Right cardiac atrium (tissue), 5 donors: ENCODE measurements around the gene KIF25. TPM values are rescaled to one million over a fixed set of nuclear protein-coding genes. Genes with fewer than 3 reads are reported as not detected.

Experiments
- ATAC-seq, 2 donors: fragments of 200-7000 bp; cut with Tn5 transposase; one replicate each; pipeline versions ENCODE4 v1.8.0 to v1.9.1; 2020; ENCODE audit warnings: moderate library complexity in 2 of 2, mild to moderate bottlenecking in 1 of 2
- DNase-seq, 3 donors: peaks; one replicate each; pipeline ENCODE4 v3.0.0-alpha.2; 2020
- H3K27ac ChIP-seq: one replicate; pipeline ENCODE4 v1.5.1; 2013; ENCODE audit warnings: mild to moderate bottlenecking, low read length, control low read depth, moderate library complexity
- H3K27me3 ChIP-seq: one replicate; pipeline ENCODE4 v1.6.1; 2013; ENCODE audit not compliant: control insufficient read depth, insufficient read depth
- H3K4me1 ChIP-seq: one replicate; pipeline ENCODE4 v1.6.1; 2013; ENCODE audit warnings: low read length; ENCODE audit not compliant: control insufficient read depth, insufficient read depth
- H3K4me3 ChIP-seq: one replicate; pipeline ENCODE4 v1.5.1; 2013; ENCODE audit warnings: low read length, control low read depth
- H3K9me3 ChIP-seq: one replicate; pipeline ENCODE4 v1.6.1; 2013; ENCODE audit warnings: low read length; ENCODE audit not compliant: control insufficient read depth
- WGBS: extraction: QIAGEN DNeasy Blood & Tissue Kit; methylation state at CpG from one replicate; pipeline ENCODE4 v1.1.7; 2013; 5-methylcytosine and 5-hydroxymethylcytosine counted together
- intact Hi-C, 4 donors: fragments of 100-400 bp; cut with DNase I; formaldehyde crosslinking; loops; one replicate each; pipeline versions ENCODE4 v1.11.0 to v1.14.0; 2022 to 2023
- long read RNA-seq, 4 donors: library from polyadenylated mRNA; unstranded; transcript quantifications; one replicate each; pipeline ENCODE4 v2.0.0, GENCODE V29; 2020 to 2021
- polyA plus RNA-seq: library from polyadenylated mRNA; stranded (reverse); fragments of 200-250 nt; gene quantifications from one replicate; pipeline ENCODE4 v1.2.3, GENCODE V29; 2013
- total RNA-seq, 4 donors: library from RNA; stranded (reverse); fragmentation: NEBNext Ultra II Directional; extraction: Animal tissue kit (Norgen Biotek cat#: 25700); gene quantifications; one replicate each; pipeline ENCODE4 v1.2.1, GENCODE V29; 2021
- donor health status: healthy with polysubstance abuse.
- donor health status: DM: no; HTN: yes; CAD: no.
- donor health status: DM: no; HTN: no; CAD: no.
- donor health status: DM: no; HTN: yes; CAD: no; lungs with severe emphysema.
- donor health status: DM: yes; HTN: yes; CAD: no.

The KIF25 gene, protein sequence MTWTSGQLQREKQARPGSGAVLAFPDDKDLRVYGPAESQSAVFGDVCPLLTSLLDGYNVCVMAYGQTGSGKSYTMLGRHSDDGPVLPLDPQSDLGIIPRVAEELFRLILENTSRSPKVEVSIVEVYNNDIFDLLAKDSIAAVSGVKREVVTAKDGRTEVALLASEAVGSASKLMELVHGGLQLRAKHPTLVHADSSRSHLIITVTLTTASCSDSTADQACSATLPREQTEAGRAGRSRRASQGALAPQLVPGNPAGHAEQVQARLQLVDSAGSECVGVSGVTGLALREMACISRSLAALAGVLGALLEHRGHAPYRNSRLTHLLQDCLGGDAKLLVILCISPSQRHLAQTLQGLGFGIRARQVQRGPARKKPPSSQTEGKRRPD
- total RNA-seq = under 1 TPM in 1 of 4 donors, not detected in 3; 0.29 TPM
- 0.25 TPM for polyA plus RNA-seq
- long read RNA-seq, donor 1 = 0 reads
- long read RNA-seq, donor 2 = 0 reads
- long read RNA-seq, donor 3 = 0 reads
- long read RNA-seq, donor 4 = 0 reads

DNA sequence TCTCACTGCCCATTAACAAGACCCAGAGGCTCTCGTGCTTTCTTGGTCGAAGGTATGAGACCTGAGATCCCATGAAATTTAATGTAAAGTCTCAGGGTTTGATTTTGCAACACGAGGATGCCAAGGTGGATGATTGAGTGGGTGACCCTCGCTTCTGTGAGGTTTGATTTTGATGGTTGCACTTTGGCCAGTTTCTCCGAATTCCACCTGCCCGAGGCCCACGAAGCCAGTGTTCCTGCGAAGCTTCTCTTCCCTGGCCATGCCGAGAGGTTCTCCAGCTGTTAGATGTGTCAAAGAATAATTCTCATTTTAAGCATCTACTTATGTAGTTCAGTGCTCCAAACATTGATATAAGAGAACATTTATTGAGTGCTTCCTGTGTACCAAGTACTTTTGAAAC is at the start of gene KIF25:
Gene KIF25 (plus strand): TSS at position 30 of the 400 bp plus-strand sequence. CDS start 31,915 bp downstream, outside the sequence.
- intact Hi-C loops = no loop called here
- no peak for ATAC-seq
- 84% methylated on average over 9 of the region's 9 CpGs for WGBS

DNA sequence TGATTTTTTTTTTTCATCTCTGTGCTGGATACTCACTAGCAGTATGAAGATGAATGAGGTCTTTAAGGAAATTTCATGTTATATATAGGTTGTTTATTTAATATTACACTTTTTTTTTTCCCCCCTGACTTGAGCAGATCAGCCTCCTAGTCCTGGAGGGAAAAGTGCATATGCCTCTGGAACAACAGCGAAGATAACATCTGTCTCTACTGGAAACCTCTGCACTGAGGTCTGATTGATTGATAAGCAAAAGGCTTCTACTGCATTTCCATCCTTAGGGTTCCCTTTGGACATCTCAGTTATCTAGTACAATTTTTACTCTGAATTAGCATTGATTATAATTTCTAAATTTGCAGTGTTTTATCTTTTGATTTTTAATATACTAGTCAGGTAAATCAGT is 49.8 kb upstream of the KIF25 start:
- H3K9me3 ChIP-seq = no peaks in the 10 kb centered on the region
- no peaks in the 10 kb centered on the region for H3K27me3 ChIP-seq
- ATAC-seq (no peak), DNase-seq (no peak)
- 91% methylated on average over 1 of the region's 1 CpG for WGBS
- intact Hi-C loops = no loop called here
- no peak overlapping the region for H3K27ac ChIP-seq
- no peak overlapping the region for H3K4me3 ChIP-seq
- H3K4me1 ChIP-seq = no peaks in the 10 kb centered on the region

More for the DNA sequence above, at the start of gene KIF25:
- Histone ChIP-seq H3K4me3 (no peak within 1 kb of the TSS), H3K4me1 (no peaks in the 10 kb centered on the region), H3K27ac (no peak within 1 kb of the TSS), H3K9me3 (no peaks in the 10 kb centered on the region), H3K27me3 (no peaks in the 10 kb centered on the region)
- DNase-seq = no peak

DNA sequence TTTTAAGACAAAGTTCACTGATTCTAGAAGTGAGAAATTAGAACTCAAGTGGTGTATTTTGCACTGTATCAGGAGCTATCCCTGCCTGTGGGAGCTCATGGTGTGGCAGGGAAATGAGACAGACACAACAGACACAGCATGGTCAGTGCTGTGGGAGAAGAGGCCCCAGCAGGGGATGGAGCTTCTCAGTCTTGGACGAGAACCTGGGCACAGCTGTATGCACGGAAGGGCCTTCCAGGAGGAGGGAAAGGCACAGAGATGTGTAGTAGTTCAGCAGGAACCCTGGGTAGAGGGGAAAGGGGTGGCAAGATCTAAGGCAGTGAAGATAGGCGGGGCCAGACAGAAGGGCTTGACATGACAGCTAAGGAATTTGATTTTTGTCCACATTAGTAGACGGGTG is 48.8 kb upstream of the KIF25 start:
- H3K27me3 ChIP-seq = no peaks in the 10 kb centered on the region
- H3K4me3 ChIP-seq = no peak overlapping the region
- ATAC-seq (no peak), DNase-seq (no peak)
- no peak overlapping the region for H3K27ac ChIP-seq
- intact Hi-C loops = no loop called here
- H3K9me3 ChIP-seq = no peaks in the 10 kb centered on the region
- whole genome bisulfite sequencing = 84% methylated on average over 4 of the region's 4 CpGs
- H3K4me1 ChIP-seq = no peaks in the 10 kb centered on the region

DNA sequence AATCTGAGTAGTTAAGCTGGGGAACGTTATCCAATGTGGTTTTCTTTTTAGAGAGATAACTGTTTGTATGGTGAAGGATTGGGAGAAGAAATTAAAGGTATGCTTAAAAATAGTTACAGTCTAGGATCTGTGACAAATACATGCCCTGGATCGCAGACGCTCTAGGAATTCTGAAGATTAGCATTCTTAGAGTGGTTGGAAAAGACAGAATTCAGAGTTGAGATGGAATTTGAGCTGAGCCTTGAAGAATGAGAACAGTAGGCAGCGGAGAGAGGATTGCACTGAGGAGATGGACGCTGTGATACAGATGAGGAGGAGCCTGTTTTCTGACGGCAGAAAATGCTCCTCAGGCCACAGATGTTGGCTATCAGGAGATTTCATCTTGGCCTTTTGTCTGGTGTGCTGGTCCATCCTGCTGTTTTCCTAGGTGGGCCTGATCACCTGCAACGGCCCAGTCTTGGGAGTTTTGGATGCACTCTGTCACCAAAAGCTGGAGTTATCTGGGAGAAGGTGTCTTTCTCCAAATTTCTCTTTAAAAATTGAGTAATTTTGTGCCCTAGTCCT is 48.3 kb upstream of the KIF25 start:
- intact Hi-C loops = no loop called here
- Histone ChIP-seq H3K27me3 (no peaks in the 10 kb centered on the region), H3K4me1 (no peaks in the 10 kb centered on the region), H3K27ac (no peak overlapping the region), H3K9me3 (no peaks in the 10 kb centered on the region), H3K4me3 (no peak overlapping the region)
- DNase-seq (no peak), ATAC-seq (no peak)
- WGBS = 76% methylated on average over 7 of the region's 7 CpGs

DNA sequence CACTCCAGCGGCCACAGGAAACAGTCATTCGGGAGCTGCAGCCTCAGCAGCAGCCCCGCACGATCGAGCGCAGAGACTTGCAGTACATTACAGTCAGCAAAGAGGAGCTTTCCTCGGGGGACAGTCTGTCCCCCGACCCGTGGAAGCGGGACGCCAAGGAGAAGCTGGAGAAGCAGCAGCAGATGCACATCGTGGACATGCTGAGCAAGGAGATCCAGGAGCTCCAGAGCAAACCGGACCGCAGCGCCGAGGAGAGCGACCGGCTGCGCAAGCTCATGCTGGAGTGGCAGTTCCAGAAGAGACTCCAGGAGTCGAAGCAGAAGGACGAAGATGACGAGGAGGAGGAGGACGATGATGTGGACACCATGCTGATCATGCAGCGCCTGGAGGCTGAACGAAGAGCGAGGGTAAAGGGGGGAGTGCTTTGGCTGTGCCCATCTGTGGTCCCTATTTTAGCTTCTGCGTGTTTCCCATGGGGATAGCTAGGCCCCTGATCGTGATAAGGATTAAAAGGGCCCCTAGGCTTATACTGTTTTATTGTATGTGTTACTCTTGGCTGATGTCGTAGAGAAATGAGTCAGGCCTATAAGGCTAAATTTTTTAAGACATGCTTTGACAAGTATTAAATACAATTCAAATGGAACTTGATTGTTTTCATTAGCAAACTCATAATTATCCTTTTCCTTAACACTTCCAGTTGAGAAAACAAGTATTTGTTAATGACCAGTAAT is 45.5 kb upstream of the KIF25 start:
- Histone ChIP-seq H3K4me3 (no peak overlapping the region), H3K9me3 (no peaks in the 10 kb centered on the region), H3K27me3 (no peaks in the 10 kb centered on the region), H3K4me1 (no peaks in the 10 kb centered on the region), H3K27ac (no peak overlapping the region)
- intact Hi-C loops = no loop called here
- DNase-seq = no peak
- ATAC-seq = no peak
- WGBS = 94% methylated on average over 29 of the region's 29 CpGs

DNA sequence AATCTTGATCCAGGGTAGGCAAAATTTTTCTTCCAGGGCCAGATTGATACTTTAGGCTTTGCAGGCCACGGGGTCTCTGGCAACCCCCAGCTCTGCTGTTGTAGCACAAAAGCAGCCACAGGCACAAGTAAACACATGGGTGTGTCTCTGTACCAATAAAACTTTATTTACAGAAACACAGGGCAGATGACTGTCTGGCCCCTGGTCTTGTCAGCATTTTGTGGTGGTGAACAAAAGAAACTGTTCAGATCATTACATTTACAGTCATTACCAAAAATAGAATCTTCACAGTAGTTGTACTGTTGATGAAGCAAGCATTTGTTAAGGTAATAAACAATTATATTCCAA is 45.0 kb upstream of the KIF25 start:
- no peaks in the 10 kb centered on the region for H3K9me3 ChIP-seq
- no peaks in the 10 kb centered on the region for H3K4me1 ChIP-seq
- DNase-seq (no peak), ATAC-seq (no peak)
- no peaks in the 10 kb centered on the region for H3K27me3 ChIP-seq
- WGBS = 86% methylated on average over 1 of the region's 1 CpG
- intact Hi-C loops = no loop called here
- H3K4me3 ChIP-seq = no peak overlapping the region
- no peak overlapping the region for H3K27ac ChIP-seq

DNA sequence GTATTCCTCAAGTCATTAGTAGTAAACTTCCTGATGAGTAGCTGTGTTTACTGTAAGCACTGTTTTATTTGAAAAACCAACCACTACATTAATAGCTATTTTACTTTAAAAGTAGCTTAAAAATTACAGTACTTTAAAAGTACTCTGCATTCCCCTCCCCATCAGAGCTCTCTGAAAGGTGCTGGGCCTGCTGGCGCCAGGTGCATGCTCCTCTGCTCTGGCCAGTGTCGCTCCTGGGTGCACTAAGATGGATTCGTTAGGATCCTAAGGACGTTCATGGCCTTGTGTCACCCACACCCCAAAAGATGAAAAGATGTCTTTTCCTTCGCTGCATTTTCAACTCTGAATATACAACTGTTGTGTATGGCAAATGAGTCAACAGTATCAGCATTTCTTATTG is 43.9 kb upstream of the KIF25 start:
- Histone ChIP-seq H3K9me3 (no peaks in the 10 kb centered on the region), H3K27me3 (no peaks in the 10 kb centered on the region), H3K4me1 (no peaks in the 10 kb centered on the region), H3K4me3 (no peak overlapping the region), H3K27ac (no peak overlapping the region)
- DNase-seq = no peak
- no peak for ATAC-seq
- 87% methylated on average over 5 of the region's 5 CpGs for WGBS
- intact Hi-C loops = no loop called here

DNA sequence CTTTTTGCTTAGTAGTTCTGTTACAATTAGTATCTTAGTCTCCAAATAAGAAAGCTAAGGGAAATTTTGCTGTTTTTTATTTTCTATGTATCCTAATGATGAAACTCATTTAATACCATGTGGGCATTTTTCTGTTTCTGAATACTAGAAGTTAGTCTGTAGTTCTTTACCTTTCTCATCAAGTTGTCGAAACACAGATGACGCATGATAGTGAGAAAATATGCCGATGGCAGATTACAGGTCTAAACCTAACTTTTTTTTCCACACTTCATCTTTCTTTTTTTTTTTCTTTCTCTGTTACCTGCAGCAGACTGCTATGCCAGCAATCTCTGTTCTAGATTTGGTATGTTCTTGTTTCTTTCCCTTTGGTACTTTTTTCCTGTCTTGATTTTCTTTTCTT is 43.3 kb upstream of the KIF25 start:
- intact Hi-C loops = no loop called here
- no peaks in the 10 kb centered on the region for H3K9me3 ChIP-seq
- DNase-seq = no peak
- H3K4me3 ChIP-seq = no peak overlapping the region
- WGBS = 86% methylated on average over 3 of the region's 3 CpGs
- no peaks in the 10 kb centered on the region for H3K27me3 ChIP-seq
- no peak overlapping the region for H3K27ac ChIP-seq
- no peak for ATAC-seq
- H3K4me1 ChIP-seq = no peaks in the 10 kb centered on the region

DNA sequence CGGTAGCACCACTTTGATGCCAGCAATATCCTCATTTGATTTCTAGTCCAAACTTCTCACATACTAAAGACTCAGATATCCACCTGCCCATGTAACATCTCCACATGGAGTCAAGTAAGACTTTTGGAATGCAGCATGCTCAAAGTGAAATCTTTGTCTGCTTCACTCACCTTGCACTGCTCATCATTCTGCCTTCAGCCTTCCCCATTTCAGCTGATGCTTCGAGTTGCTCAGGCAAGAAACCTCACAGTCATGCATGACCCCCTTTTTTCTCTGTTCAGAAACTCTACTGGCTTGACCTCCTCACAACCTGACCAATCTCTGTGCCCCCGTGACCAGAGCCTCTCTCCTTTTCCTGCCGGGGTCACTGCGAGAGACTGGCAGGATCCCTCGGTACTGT is 41.0 kb upstream of the KIF25 start:
- no peaks in the 10 kb centered on the region for H3K9me3 ChIP-seq
- H3K4me1 ChIP-seq = no peaks in the 10 kb centered on the region
- no peak overlapping the region for H3K4me3 ChIP-seq
- WGBS = 96% methylated on average over 6 of the region's 6 CpGs
- H3K27ac ChIP-seq = no peak overlapping the region
- H3K27me3 ChIP-seq = no peaks in the 10 kb centered on the region
- peak in 1 of 2 donors; percentile 14 for ATAC-seq
- intact Hi-C loops = no loop called here
- DNase-seq = no peak

DNA sequence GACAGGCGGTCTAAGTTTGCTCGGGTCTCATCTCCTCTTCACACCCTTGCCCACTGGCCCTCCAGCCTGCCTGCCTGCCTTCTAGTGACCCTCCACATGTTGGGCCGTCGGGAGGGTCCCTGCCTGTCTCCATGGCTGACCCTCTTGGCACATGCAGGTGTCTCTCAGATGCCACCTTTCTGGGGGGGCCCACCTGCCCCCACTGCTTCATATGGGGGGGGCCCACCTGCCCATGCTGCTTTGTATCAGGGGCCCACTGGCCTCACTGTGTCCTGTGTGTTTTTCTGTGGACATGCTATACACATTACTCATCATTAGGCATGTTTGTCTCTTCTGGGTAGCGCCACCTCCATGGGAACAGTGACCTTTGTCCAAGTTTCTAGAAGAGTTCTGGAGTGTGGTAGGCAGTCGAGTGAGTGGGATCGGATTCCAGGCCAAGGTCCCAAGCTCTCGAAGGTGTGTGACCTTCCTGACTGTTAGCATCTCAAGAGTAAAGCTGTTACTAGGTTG is 40.4 kb upstream of the KIF25 start:
- H3K27me3 ChIP-seq = no peaks in the 10 kb centered on the region
- intact Hi-C loops = no loop called here
- H3K27ac ChIP-seq = no peak overlapping the region
- H3K9me3 ChIP-seq = no peaks in the 10 kb centered on the region
- no peak overlapping the region for H3K4me3 ChIP-seq
- H3K4me1 ChIP-seq = no peaks in the 10 kb centered on the region
- peak in 1 of 2 donors; percentile 72 for ATAC-seq
- no peak for DNase-seq
- WGBS = 86% methylated on average over 8 of the region's 8 CpGs

DNA sequence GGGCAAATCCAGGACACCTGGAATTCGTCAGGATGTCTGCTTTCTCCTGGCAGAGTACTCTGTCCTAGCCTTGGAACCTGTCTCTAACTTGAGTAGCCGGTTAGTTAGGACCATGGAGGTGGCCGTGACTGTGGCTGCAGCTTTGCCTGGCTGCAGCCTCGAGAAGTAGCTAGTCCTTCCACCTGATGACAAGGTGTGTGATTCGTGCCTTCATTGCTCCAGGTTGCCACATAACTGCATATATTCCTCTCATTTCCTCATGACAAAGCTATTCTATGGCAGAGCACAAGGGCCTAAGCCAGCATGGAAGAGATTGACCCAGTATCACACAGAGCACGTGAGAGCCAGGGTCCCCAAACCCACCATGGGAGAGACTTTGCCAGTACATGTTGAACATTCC is 39.8 kb upstream of the KIF25 start:
- H3K9me3 ChIP-seq = no peaks in the 10 kb centered on the region
- ATAC-seq (peak in 1 of 2 donors; percentile 13), DNase-seq (no peak)
- no peak overlapping the region for H3K4me3 ChIP-seq
- H3K27ac ChIP-seq = no peak overlapping the region
- no peaks in the 10 kb centered on the region for H3K4me1 ChIP-seq
- intact Hi-C loops = no loop called here
- no peaks in the 10 kb centered on the region for H3K27me3 ChIP-seq
- WGBS = 91% methylated on average over 6 of the region's 6 CpGs
